Activated T-cell treated with anti-CD3 and anti-CD28 coated beads, Interleukin-2, amount 50 U/mL, for 24 hours (primary cell): ENCODE results near the gene RPL38.

Experiments
- DNase-seq: peaks from one replicate; pipeline ENCODE4 v3.0.0-alpha.2; 2020
- H3K27ac Mint-ChIP-seq: 2 replicates; pipeline ENCODE4 v1.8.0; 2020; ENCODE audit warnings: mild to moderate bottlenecking, mixed read lengths
- H3K27me3 Mint-ChIP-seq: 2 replicates; pipeline ENCODE4 v1.8.0; 2020; ENCODE audit warnings: mixed read lengths
- H3K36me3 Mint-ChIP-seq: 2 replicates; pipeline ENCODE4 v1.8.0; 2020; ENCODE audit warnings: low read depth, mixed read lengths
- H3K4me1 Mint-ChIP-seq: 2 replicates; pipeline ENCODE4 v1.8.0; 2020; ENCODE audit warnings: low read depth, mixed read lengths
- H3K4me3 Mint-ChIP-seq: 2 replicates; pipeline ENCODE4 v1.8.0; 2020; ENCODE audit warnings: mild to moderate bottlenecking, moderate library complexity, mixed read lengths
- H3K9me3 Mint-ChIP-seq: 2 replicates; pipeline ENCODE4 v1.8.0; 2020; ENCODE audit warnings: mixed read lengths

The RPL38 gene

GRCh38 chr17:74252211-74252610 lies 48.7 kb downstream of the RPL38 start:
- Mint-ChIP-seq H3K4me3 (no peak overlapping the region), H3K4me1 (no peaks in the 10 kb centered on the region), H3K9me3 (no peaks in the 10 kb centered on the region), H3K27me3 (no peaks in the 10 kb centered on the region), H3K27ac (no peak overlapping the region), H3K36me3 (peaks cover 4% of the 10 kb centered on the region)
- DNase-seq, result no peak

- peaks cover 4% of the 10 kb centered on the region for H3K36me3 Mint-ChIP-seq
- no peaks in the 10 kb centered on the region for H3K27me3 Mint-ChIP-seq
- no peak overlapping the region for H3K27ac Mint-ChIP-seq
- H3K4me3 Mint-ChIP-seq, result no peak overlapping the region
- no peaks in the 10 kb centered on the region for H3K9me3 Mint-ChIP-seq
- no peaks in the 10 kb centered on the region for H3K4me1 Mint-ChIP-seq
- no peak for DNase-seq
These were observed 49.6 kb downstream of the RPL38 start for GRCh38 chr17:74253036-74253435.

DNA sequence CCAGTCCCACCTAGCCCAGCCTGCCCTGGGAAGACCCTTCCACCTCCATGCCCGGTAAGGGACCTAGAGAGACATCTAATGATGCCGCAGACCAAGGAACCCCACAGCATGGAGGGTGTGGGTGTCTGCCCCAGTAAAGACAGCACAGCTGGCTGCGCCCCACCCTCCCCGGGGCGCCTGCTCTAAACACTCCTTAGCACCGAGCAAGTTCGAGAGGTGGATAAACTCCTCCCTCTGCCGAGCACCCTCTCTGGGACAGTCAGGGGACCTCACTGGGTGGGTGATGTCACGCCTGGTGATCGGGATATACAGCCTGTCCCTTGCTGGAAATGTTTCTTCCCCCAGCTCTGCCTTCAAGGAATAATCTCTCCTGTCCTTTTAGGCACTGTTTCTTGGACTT lies 53.8 kb downstream of the RPL38 start:
- H3K4me1 Mint-ChIP-seq, result no peaks in the 10 kb centered on the region
- H3K36me3 Mint-ChIP-seq, result peaks cover 4% of the 10 kb centered on the region
- H3K27me3 Mint-ChIP-seq, result no peaks in the 10 kb centered on the region
- no peak for DNase-seq
- no peak overlapping the region for H3K27ac Mint-ChIP-seq
- H3K9me3 Mint-ChIP-seq, result no peaks in the 10 kb centered on the region
- H3K4me3 Mint-ChIP-seq, result no peak overlapping the region

DNA sequence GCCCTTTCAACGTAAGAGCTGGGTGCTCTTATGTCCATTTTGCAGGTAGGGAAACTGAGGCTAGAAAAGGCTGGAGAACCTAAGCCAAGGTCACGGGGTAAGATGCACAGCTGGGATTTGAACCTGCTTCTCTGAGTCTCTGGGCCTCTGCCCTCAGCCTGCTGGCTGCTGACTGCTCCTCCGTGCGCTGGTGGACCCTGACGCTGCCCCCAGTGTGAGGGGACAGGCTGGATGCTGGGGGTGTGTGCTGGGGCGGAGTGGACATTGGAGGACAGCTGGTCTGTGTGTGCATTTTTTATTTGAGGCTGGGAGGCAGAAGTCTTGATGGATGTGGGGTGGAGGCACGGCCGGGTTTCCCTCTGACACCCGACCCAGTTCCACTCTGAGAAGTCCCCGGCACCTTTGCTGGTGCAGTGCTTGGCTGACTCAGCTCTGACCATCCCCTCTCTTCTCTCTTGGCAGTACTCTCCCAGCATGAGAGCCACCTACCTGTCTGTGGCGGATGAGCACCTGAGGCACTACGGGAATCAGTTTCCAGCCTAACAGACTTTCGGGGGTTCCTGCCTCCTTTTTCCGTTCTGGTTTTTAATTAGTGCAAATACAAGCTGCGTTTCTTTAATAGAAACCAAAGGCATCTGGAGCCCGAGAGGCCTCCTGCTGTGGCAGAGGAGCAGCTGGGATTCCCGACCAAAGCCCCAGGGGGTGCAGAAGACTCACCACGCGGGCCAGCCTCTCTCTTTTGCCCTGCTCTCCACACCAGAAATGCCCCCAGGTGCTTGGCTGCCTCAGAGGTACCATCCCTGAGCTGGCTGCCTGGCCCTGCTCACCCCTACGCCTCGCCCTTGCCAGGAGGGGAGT lies 56.4 kb downstream of the RPL38 start:
- H3K9me3 Mint-ChIP-seq, result no peaks in the 10 kb centered on the region
- H3K4me3 Mint-ChIP-seq, result no peak overlapping the region
- no peaks in the 10 kb centered on the region for H3K36me3 Mint-ChIP-seq
- no peaks in the 10 kb centered on the region for H3K27me3 Mint-ChIP-seq
- H3K27ac Mint-ChIP-seq, result no peak overlapping the region
- no peak for DNase-seq
- H3K4me1 Mint-ChIP-seq, result no peaks in the 10 kb centered on the region
